ENCODE results near the gene APLP1. TPM values are rescaled to one million over a fixed set of nuclear protein-coding genes. Genes with fewer than 3 reads are reported as not detected.

Gene APLP1
- polyA plus RNA-seq, 1 donor (not counting 4 experiments of a cell fraction or from before 2014, with no cell fraction given): 0.50 TPM

- Histone ChIP-seq H3K4me3 (ENCODE audit: control insufficient read depth in 2 of 3, extremely low read depth in 1 of 3, insufficient read depth in 2 of 3, low read depth in 1 of 3, low read length in 3 of 3) (no peak overlapping the region), H3K9me1 (ENCODE audit: control insufficient read depth, extremely low read depth, insufficient read depth, low read length) (no peaks in the 10 kb centered on the region), H3K9me3 (ENCODE audit: control insufficient read depth, low read depth, low read length) (no peaks in the 10 kb centered on the region), H3K9ac (ENCODE audit: control insufficient read depth, extremely low read depth, insufficient read depth, low read length) (no peak overlapping the region), H2AFZ (ENCODE audit: control insufficient read depth, low read length) (no peak overlapping the region), H3K79me2 (ENCODE audit: control insufficient read depth, insufficient read depth, low read length) (no peaks in the 10 kb centered on the region), H3K27ac (ENCODE audit: control insufficient read depth, insufficient read depth, low read length) (no peak overlapping the region), H3K27me3 (ENCODE audit: control insufficient read depth, extremely low read depth, insufficient read depth, low read length) (no peaks in the 10 kb centered on the region), H3K4me2 (ENCODE audit: control insufficient read depth, extremely low read depth, insufficient read depth, low read depth, low read length) (no peak overlapping the region), H3K36me3 (ENCODE audit: control insufficient read depth in 2 of 2, extremely low read depth in 1 of 2, insufficient read depth in 2 of 2, low read length in 2 of 2) (no peaks in the 10 kb centered on the region), H3K4me1 (ENCODE audit: control insufficient read depth, extremely low read depth, insufficient read depth, low read length) (no peaks in the 10 kb centered on the region), H4K20me1 (ENCODE audit: control insufficient read depth, extremely low read depth, insufficient read depth, low read length) (no peaks in the 10 kb centered on the region)
- TF ChIP-seq CTCF (optimal IDR thresholded peaks at IDR 0.05 in 1 of 3, IDR thresholded peaks at IDR 0.05 in 1 of 3, conservative IDR thresholded peaks at IDR 0.05 in 1 of 3; ENCODE audit: extremely low read depth in 1 of 3, insufficient read depth in 2 of 3, low read length in 3 of 3) (no peak), EZH2 (IDR thresholded peaks at IDR 0.05; ENCODE audit: low read length) (no peak)
- no peak for DNase-seq (ENCODE audit: low read depth, low spot score)
- dilution Hi-C loops (cut with MboI; ENCODE audit: extremely low pct_ligation_motif_present, low sequenced_read_pairs): no loop called here
- no peak for FAIRE-seq
Measured at GRCh38 chr19:35915443-35915842, 47.1 kb downstream of the APLP1 start.

- FAIRE-seq: no peak
- Histone ChIP-seq H3K27ac (ENCODE audit: control insufficient read depth, insufficient read depth, low read length) (no peak overlapping the region), H3K36me3 (ENCODE audit: control insufficient read depth in 2 of 2, extremely low read depth in 1 of 2, insufficient read depth in 2 of 2, low read length in 2 of 2) (no peaks in the 10 kb centered on the region)
Measured at GRCh38 chr19:35919306-35919705, 50.9 kb downstream of the APLP1 start.

More at GRCh38 chr19:35919306-35919705, 50.9 kb downstream of the APLP1 start:
- Histone ChIP-seq H2AFZ (ENCODE audit: control insufficient read depth, low read length) (no peak overlapping the region), H3K4me2 (ENCODE audit: control insufficient read depth, extremely low read depth, insufficient read depth, low read depth, low read length) (no peak overlapping the region), H3K9ac (ENCODE audit: control insufficient read depth, extremely low read depth, insufficient read depth, low read length) (no peak overlapping the region), H4K20me1 (ENCODE audit: control insufficient read depth, extremely low read depth, insufficient read depth, low read length) (no peaks in the 10 kb centered on the region), H3K4me1 (ENCODE audit: control insufficient read depth, extremely low read depth, insufficient read depth, low read length) (no peaks in the 10 kb centered on the region), H3K79me2 (ENCODE audit: control insufficient read depth, insufficient read depth, low read length) (no peaks in the 10 kb centered on the region), H3K4me3 (ENCODE audit: control insufficient read depth in 2 of 3, extremely low read depth in 1 of 3, insufficient read depth in 2 of 3, low read depth in 1 of 3, low read length in 3 of 3) (no peak overlapping the region), H3K27me3 (ENCODE audit: control insufficient read depth, extremely low read depth, insufficient read depth, low read length) (no peaks in the 10 kb centered on the region), H3K9me1 (ENCODE audit: control insufficient read depth, extremely low read depth, insufficient read depth, low read length) (no peaks in the 10 kb centered on the region), H3K9me3 (ENCODE audit: control insufficient read depth, low read depth, low read length) (no peaks in the 10 kb centered on the region)
- no peak for DNase-seq (ENCODE audit: low read depth, low spot score)
- TF ChIP-seq EZH2 (IDR thresholded peaks at IDR 0.05; ENCODE audit: low read length) (no peak), CTCF (optimal IDR thresholded peaks at IDR 0.05 in 1 of 3, IDR thresholded peaks at IDR 0.05 in 1 of 3, conservative IDR thresholded peaks at IDR 0.05 in 1 of 3; ENCODE audit: extremely low read depth in 1 of 3, insufficient read depth in 2 of 3, low read length in 3 of 3) (no peak)
- dilution Hi-C loops (cut with MboI; ENCODE audit: extremely low pct_ligation_motif_present, low sequenced_read_pairs): no loop called here

Data from keratinocyte (primary cell).